ENCODE measurements around the gene PCDHGA3. TPM values are rescaled to one million over a fixed set of nuclear protein-coding genes. Genes with fewer than 3 reads are reported as not detected.
"Not testable (repeated sequence)": the region's sequence is repeated elsewhere in the genome, so short reads cannot be mapped to it uniquely, and the experiment has no call there.

Gene PCDHGA3
- total RNA-seq = 10 to 100 TPM in 1 of 8 experiments, 1 to 10 TPM in 1, under 1 TPM in 6; 0.05 to 32.1 (median 0.65) TPM

- H3K27ac ChIP-seq = no peak within 1 kb of the TSS
- in situ Hi-C loops (cut with MboI; ENCODE audit: low pct_unique_long_range_greater_than_20kb in 2 of 9, low sequenced_read_pairs in 9 of 9, unreplicated experiment in 9 of 9) = no loop called here
- no peaks in the 10 kb centered on the region for H3K4me1 ChIP-seq (replicated peaks in 1 of 2)
- ATAC-seq (replicated peaks in 6 of 8) = peak in 3 of 8 experiments; percentile 12 to 69 (median 50)
- 14 to 100% (median 71%) methylated on average over 1 to 8 of the region's 9 CpGs for WGBS, 10 experiments
- no peak within 1 kb of the TSS for H3K4me3 ChIP-seq
These were observed at the start of gene PCDHGA3 for GRCh38 chr5:141343242-141343952. TSS of gene PCDHGA3 (plus strand) at chr5:141343829. CDS start at chr5:141344034, 205 bp downstream.

GRCh38 chr5:141298376-141298775 lies 45.3 kb upstream of the PCDHGA3 start:
- Histone ChIP-seq H3K4me1 (replicated peaks in 1 of 2) (no peaks in the 10 kb centered on the region), H3K4me3 (no peak overlapping the region), H3K27ac (no peak overlapping the region)
- in situ Hi-C loops (cut with MboI; ENCODE audit: low pct_unique_long_range_greater_than_20kb in 2 of 9, low sequenced_read_pairs in 9 of 9, unreplicated experiment in 9 of 9) = no loop called here
- ATAC-seq (replicated peaks in 6 of 8) = no peak
- WGBS, 10 experiments = 47 to 84% (median 81%) methylated on average over 1 to 4 of the region's 4 CpGs; no CpG with 5 or more reads in 4 of the 10 experiments

GRCh38 chr5:141303756-141304155 lies 39.9 kb upstream of the PCDHGA3 start, which contains the start of gene SLC25A2:
TSS of gene SLC25A2 (minus strand) at chr5:141304049. CDS start at chr5:141303865, 184 bp downstream.
- in situ Hi-C loops (cut with MboI; ENCODE audit: low pct_unique_long_range_greater_than_20kb in 2 of 9, low sequenced_read_pairs in 9 of 9, unreplicated experiment in 9 of 9) = no loop called here
- Histone ChIP-seq H3K27ac (no peak within 1 kb of the TSS), H3K4me3 (no peak within 1 kb of the TSS), H3K4me1 (replicated peaks in 1 of 2) (no peaks in the 10 kb centered on the region)
- no peak for ATAC-seq (replicated peaks in 6 of 8)
- 60 to 82% (median 60%) methylated on average over 1 to 3 of the region's 36 CpGs; no CpG with 5 or more reads in 7 of the 10 experiments for WGBS, 10 experiments

- Histone ChIP-seq H3K4me3 (no peak overlapping the region), H3K27ac (no peak overlapping the region), H3K4me1 (replicated peaks in 1 of 2) (no peaks in the 10 kb centered on the region)
- 67 to 100% (median 100%) methylated on average over 1 of the region's 1 CpG; no CpG with 5 or more reads in 5 of the 10 experiments for WGBS, 10 experiments
- no peak for ATAC-seq (replicated peaks in 6 of 8)
- in situ Hi-C loops (cut with MboI; ENCODE audit: low pct_unique_long_range_greater_than_20kb in 2 of 9, low sequenced_read_pairs in 9 of 9, unreplicated experiment in 9 of 9) = no loop called here
These were observed 37.0 kb upstream of the PCDHGA3 start for GRCh38 chr5:141306630-141307029.

- in situ Hi-C loops (cut with MboI; ENCODE audit: low pct_unique_long_range_greater_than_20kb in 2 of 9, low sequenced_read_pairs in 9 of 9, unreplicated experiment in 9 of 9) = no loop called here
- ATAC-seq (replicated peaks in 6 of 8) = no peak
- H3K4me3 ChIP-seq = no peak overlapping the region
- no peak overlapping the region for H3K27ac ChIP-seq
- H3K4me1 ChIP-seq (replicated peaks in 1 of 2) = no peaks in the 10 kb centered on the region
These were observed 29.9 kb upstream of the PCDHGA3 start for GRCh38 chr5:141313711-141314110.

GRCh38 chr5:141316963-141317362 lies 26.7 kb upstream of the PCDHGA3 start:
- ATAC-seq (replicated peaks in 6 of 8); H3K27ac ChIP-seq; H3K4me1 ChIP-seq (replicated peaks in 1 of 2); in situ Hi-C loops (cut with MboI; ENCODE audit: low pct_unique_long_range_greater_than_20kb in 2 of 9, low sequenced_read_pairs in 9 of 9, unreplicated experiment in 9 of 9); H3K4me3 ChIP-seq: not testable (repeated sequence)
- 40 to 100% (median 77%) methylated on average over 1 to 4 of the region's 4 CpGs for WGBS, 10 experiments

GRCh38 chr5:141319202-141319601 lies 24.4 kb upstream of the PCDHGA3 start:
- ATAC-seq (replicated peaks in 6 of 8) = no peak
- in situ Hi-C loops (cut with MboI; ENCODE audit: low pct_unique_long_range_greater_than_20kb in 2 of 9, low sequenced_read_pairs in 9 of 9, unreplicated experiment in 9 of 9) = no loop called here
- 84 to 100% (median 98%) methylated on average over 3 to 6 of the region's 6 CpGs; no CpG with 5 or more reads in 1 of the 10 experiments for WGBS, 10 experiments
- H3K4me1 ChIP-seq (replicated peaks in 1 of 2) = no peaks in the 10 kb centered on the region
- H3K4me3 ChIP-seq = peak overlapping the region in 3 of 5 donors; percentile 66 to 72 (median 67)
- no peak overlapping the region for H3K27ac ChIP-seq

- 31 to 93% (median 83%) methylated on average over 2 to 5 of the region's 5 CpGs; no CpG with 5 or more reads in 1 of the 10 experiments for WGBS, 10 experiments
- Histone ChIP-seq H3K27ac (no peak overlapping the region), H3K4me3 (peak overlapping the region; percentile 48 to 72 (median 67)), H3K4me1 (replicated peaks in 1 of 2) (no peaks in the 10 kb centered on the region)
- ATAC-seq (replicated peaks in 6 of 8) = no peak
- in situ Hi-C loops (cut with MboI; ENCODE audit: low pct_unique_long_range_greater_than_20kb in 2 of 9, low sequenced_read_pairs in 9 of 9, unreplicated experiment in 9 of 9) = no loop called here
These were observed 23.9 kb upstream of the PCDHGA3 start for GRCh38 chr5:141319699-141320098.

- peak within 1 kb of the TSS; percentile 93 to 96 for H3K27ac ChIP-seq
- in situ Hi-C loops (cut with MboI; ENCODE audit: low pct_unique_long_range_greater_than_20kb in 2 of 9, low sequenced_read_pairs in 9 of 9, unreplicated experiment in 9 of 9) = no loop called here
- 0 to 55% (median 16%) methylated on average over 1 to 38 of the region's 67 CpGs for WGBS, 10 experiments
- peak within 1 kb of the TSS; percentile 48 to 72 (median 67) for H3K4me3 ChIP-seq
- peak; percentile 95 to 99 (median 98) for ATAC-seq (replicated peaks in 6 of 8)
- H3K4me1 ChIP-seq (replicated peaks in 1 of 2) = no peaks in the 10 kb centered on the region
These were observed 23.1 kb upstream of the PCDHGA3 start, which contains the start of gene TAF7 for GRCh38 chr5:141320225-141321169. TSS of gene TAF7 (minus strand) at chr5:141320784. CDS start at chr5:141320044, 740 bp downstream.

- H3K4me3 ChIP-seq = no peak overlapping the region
- in situ Hi-C loops (cut with MboI; ENCODE audit: low pct_unique_long_range_greater_than_20kb in 2 of 9, low sequenced_read_pairs in 9 of 9, unreplicated experiment in 9 of 9) = no loop called here
- 50 to 96% (median 83%) methylated on average over 1 to 3 of the region's 3 CpGs for WGBS, 10 experiments
- H3K4me1 ChIP-seq (replicated peaks in 1 of 2) = no peaks in the 10 kb centered on the region
- no peak for ATAC-seq (replicated peaks in 6 of 8)
- no peak overlapping the region for H3K27ac ChIP-seq
These were observed 21.4 kb upstream of the PCDHGA3 start for GRCh38 chr5:141322261-141322660.

GRCh38 chr5:141326088-141326854 lies 17.4 kb upstream of the PCDHGA3 start:
- H3K27ac ChIP-seq = no peak overlapping the region
- peak overlapping the region in 1 of 5 donors; percentile 32 for H3K4me3 ChIP-seq
- peak in 5 of 8 experiments; percentile 62 to 94 (median 72) for ATAC-seq (replicated peaks in 6 of 8)
- H3K4me1 ChIP-seq (replicated peaks in 1 of 2) = no peaks in the 10 kb centered on the region
- in situ Hi-C loops (cut with MboI; ENCODE audit: low pct_unique_long_range_greater_than_20kb in 2 of 9, low sequenced_read_pairs in 9 of 9, unreplicated experiment in 9 of 9) = no loop called here
- WGBS, 10 experiments = 6 to 89% (median 47%) methylated on average over 8 to 23 of the region's 27 CpGs

GRCh38 chr5:141328231-141328630 lies 15.4 kb upstream of the PCDHGA3 start:
- Histone ChIP-seq H3K27ac (no peak overlapping the region), H3K4me3 (no peak overlapping the region), H3K4me1 (replicated peaks in 1 of 2) (no peaks in the 10 kb centered on the region)
- ATAC-seq (replicated peaks in 6 of 8) = no peak
- in situ Hi-C loops (cut with MboI; ENCODE audit: low pct_unique_long_range_greater_than_20kb in 2 of 9, low sequenced_read_pairs in 9 of 9, unreplicated experiment in 9 of 9) = no loop called here
- 59 to 89% (median 80%) methylated on average over 1 to 7 of the region's 8 CpGs; no CpG with 5 or more reads in 7 of the 10 experiments for WGBS, 10 experiments
